ENCODE measurements around the gene LINC00305. TPM values are rescaled to one million over a fixed set of nuclear protein-coding genes. Genes with fewer than 3 reads are reported as not detected.

The LINC00305 gene
- polyA plus RNA-seq, 1 donor (not counting 4 experiments of a cell fraction or from before 2014, with no cell fraction given), result not detected

DNA sequence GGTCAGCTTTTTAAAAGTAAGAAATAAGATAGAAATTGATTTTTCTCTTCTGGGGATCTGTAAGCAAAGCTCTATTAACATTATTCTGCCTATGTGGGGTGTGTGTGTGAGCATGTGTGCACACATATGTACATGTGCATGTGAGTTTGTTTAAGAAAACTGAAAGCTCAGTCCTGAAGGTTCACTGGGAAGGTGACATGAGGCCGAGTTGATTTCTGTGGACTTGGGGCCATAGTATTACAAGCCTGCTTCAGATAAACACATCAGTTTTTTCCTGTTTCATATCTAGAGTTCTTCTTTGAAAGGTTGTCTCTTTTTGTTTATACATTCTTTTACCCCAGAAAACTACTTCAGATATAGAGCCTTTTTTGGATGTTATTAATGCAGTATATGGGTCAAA, 95.6 kb downstream of the LINC00305 start:
- H2AFZ ChIP-seq (ENCODE audit: control insufficient read depth, low read length), result no peak overlapping the region

DNA sequence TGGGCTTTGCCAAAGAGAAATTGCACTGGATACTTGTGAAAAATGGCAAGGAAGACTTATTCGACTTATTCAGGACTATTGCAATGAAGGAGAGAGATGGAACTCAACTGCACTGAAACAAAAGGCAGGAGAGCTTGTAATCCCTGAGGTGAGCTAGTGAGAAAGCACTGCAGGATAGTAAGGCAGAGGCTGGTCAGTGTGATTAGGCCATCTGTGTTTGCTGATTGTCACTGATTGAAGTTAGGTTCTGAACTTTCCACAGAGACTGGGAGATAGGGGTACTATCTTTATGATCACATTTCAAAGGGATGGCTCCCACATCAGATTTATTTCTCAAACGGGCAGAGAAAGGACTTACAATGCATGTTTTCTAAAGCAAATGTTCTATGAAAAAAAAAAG, 96.1 kb downstream of the LINC00305 start:
- Histone ChIP-seq H3K4me1 (ENCODE audit: control insufficient read depth, extremely low read depth, insufficient read depth, low read length) (no peaks in the 10 kb centered on the region), H3K9me3 (ENCODE audit: control insufficient read depth, low read depth, low read length) (no peaks in the 10 kb centered on the region), H3K4me3 (ENCODE audit: control insufficient read depth in 2 of 3, extremely low read depth in 1 of 3, insufficient read depth in 2 of 3, low read depth in 1 of 3, low read length in 3 of 3) (no peak overlapping the region), H3K36me3 (ENCODE audit: control insufficient read depth in 2 of 2, extremely low read depth in 1 of 2, insufficient read depth in 2 of 2, low read length in 2 of 2) (no peaks in the 10 kb centered on the region), H3K9ac (ENCODE audit: control insufficient read depth, extremely low read depth, insufficient read depth, low read length) (no peak overlapping the region), H3K79me2 (ENCODE audit: control insufficient read depth, insufficient read depth, low read length) (no peaks in the 10 kb centered on the region), H3K9me1 (ENCODE audit: control insufficient read depth, extremely low read depth, insufficient read depth, low read length) (no peaks in the 10 kb centered on the region), H4K20me1 (ENCODE audit: control insufficient read depth, extremely low read depth, insufficient read depth, low read length) (no peaks in the 10 kb centered on the region), H2AFZ (ENCODE audit: control insufficient read depth, low read length) (no peak overlapping the region), H3K27ac (ENCODE audit: control insufficient read depth, insufficient read depth, low read length) (no peak overlapping the region), H3K4me2 (ENCODE audit: control insufficient read depth, extremely low read depth, insufficient read depth, low read depth, low read length) (no peak overlapping the region), H3K27me3 (ENCODE audit: control insufficient read depth, extremely low read depth, insufficient read depth, low read length) (no peaks in the 10 kb centered on the region)
- dilution Hi-C loops (cut with MboI; ENCODE audit: extremely low pct_ligation_motif_present, low sequenced_read_pairs), result no loop called here
- TF ChIP-seq EZH2 (IDR thresholded peaks at IDR 0.05; ENCODE audit: low read length), result no peak
- TF ChIP-seq, protein P1, sequence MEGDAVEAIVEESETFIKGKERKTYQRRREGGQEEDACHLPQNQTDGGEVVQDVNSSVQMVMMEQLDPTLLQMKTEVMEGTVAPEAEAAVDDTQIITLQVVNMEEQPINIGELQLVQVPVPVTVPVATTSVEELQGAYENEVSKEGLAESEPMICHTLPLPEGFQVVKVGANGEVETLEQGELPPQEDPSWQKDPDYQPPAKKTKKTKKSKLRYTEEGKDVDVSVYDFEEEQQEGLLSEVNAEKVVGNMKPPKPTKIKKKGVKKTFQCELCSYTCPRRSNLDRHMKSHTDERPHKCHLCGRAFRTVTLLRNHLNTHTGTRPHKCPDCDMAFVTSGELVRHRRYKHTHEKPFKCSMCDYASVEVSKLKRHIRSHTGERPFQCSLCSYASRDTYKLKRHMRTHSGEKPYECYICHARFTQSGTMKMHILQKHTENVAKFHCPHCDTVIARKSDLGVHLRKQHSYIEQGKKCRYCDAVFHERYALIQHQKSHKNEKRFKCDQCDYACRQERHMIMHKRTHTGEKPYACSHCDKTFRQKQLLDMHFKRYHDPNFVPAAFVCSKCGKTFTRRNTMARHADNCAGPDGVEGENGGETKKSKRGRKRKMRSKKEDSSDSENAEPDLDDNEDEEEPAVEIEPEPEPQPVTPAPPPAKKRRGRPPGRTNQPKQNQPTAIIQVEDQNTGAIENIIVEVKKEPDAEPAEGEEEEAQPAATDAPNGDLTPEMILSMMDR (optimal IDR thresholded peaks at IDR 0.05 in 1 of 3, IDR thresholded peaks at IDR 0.05 in 1 of 3, conservative IDR thresholded peaks at IDR 0.05 in 1 of 3; ENCODE audit: extremely low read depth in 1 of 3, insufficient read depth in 2 of 3, low read length in 3 of 3), result no peak
- no peak for DNase-seq (ENCODE audit: low read depth, low spot score)
- FAIRE-seq, result no peak

More for the DNA sequence above, 95.6 kb downstream of the LINC00305 start:
- H3K9me3 ChIP-seq (ENCODE audit: control insufficient read depth, low read depth, low read length), result no peaks in the 10 kb centered on the region
- H3K9me1 ChIP-seq (ENCODE audit: control insufficient read depth, extremely low read depth, insufficient read depth, low read length), result no peaks in the 10 kb centered on the region
- H3K4me3 ChIP-seq (ENCODE audit: control insufficient read depth in 2 of 3, extremely low read depth in 1 of 3, insufficient read depth in 2 of 3, low read depth in 1 of 3, low read length in 3 of 3), result no peak overlapping the region
- H4K20me1 ChIP-seq (ENCODE audit: control insufficient read depth, extremely low read depth, insufficient read depth, low read length), result no peaks in the 10 kb centered on the region
- H3K4me2 ChIP-seq (ENCODE audit: control insufficient read depth, extremely low read depth, insufficient read depth, low read depth, low read length), result no peak overlapping the region
- no peaks in the 10 kb centered on the region for H3K4me1 ChIP-seq (ENCODE audit: control insufficient read depth, extremely low read depth, insufficient read depth, low read length)
- no peak for TF ChIP-seq EZH2 (IDR thresholded peaks at IDR 0.05; ENCODE audit: low read length)
- TF ChIP-seq, protein P1 (optimal IDR thresholded peaks at IDR 0.05 in 1 of 3, IDR thresholded peaks at IDR 0.05 in 1 of 3, conservative IDR thresholded peaks at IDR 0.05 in 1 of 3; ENCODE audit: extremely low read depth in 1 of 3, insufficient read depth in 2 of 3, low read length in 3 of 3), result no peak
- dilution Hi-C loops (cut with MboI; ENCODE audit: extremely low pct_ligation_motif_present, low sequenced_read_pairs), result no loop called here
- DNase-seq (ENCODE audit: low read depth, low spot score) (no peak), FAIRE-seq (no peak)
- no peak overlapping the region for H3K27ac ChIP-seq (ENCODE audit: control insufficient read depth, insufficient read depth, low read length)
- H3K9ac ChIP-seq (ENCODE audit: control insufficient read depth, extremely low read depth, insufficient read depth, low read length), result no peak overlapping the region
- H3K36me3 ChIP-seq (ENCODE audit: control insufficient read depth in 2 of 2, extremely low read depth in 1 of 2, insufficient read depth in 2 of 2, low read length in 2 of 2), result no peaks in the 10 kb centered on the region
- no peaks in the 10 kb centered on the region for H3K27me3 ChIP-seq (ENCODE audit: control insufficient read depth, extremely low read depth, insufficient read depth, low read length)
- H3K79me2 ChIP-seq (ENCODE audit: control insufficient read depth, insufficient read depth, low read length), result no peaks in the 10 kb centered on the region
